Neural crest cell (in vitro differentiated cells): ENCODE results near the gene ANKEF1. TPM values are rescaled to one million over a fixed set of nuclear protein-coding genes. Genes with fewer than 3 reads are reported as not detected.

ENCODE experiments used
- DNase-seq: peaks from one replicate; pipeline ENCODE4 v3.0.0; 2021; ENCODE audit warnings: low read depth, mixed read lengths, low spot score
- H3K27ac Mint-ChIP-seq: one replicate; pipeline ENCODE4 v1.8.0; 2021; ENCODE audit warnings: mild to moderate bottlenecking, mixed read lengths; ENCODE audit not compliant: unreplicated experiment
- H3K27me3 Mint-ChIP-seq: 2 replicates; pipeline ENCODE4 v1.8.0; 2021; ENCODE audit warnings: low read depth, mild to moderate bottlenecking, mixed read lengths
- H3K36me3 Mint-ChIP-seq: 2 replicates; pipeline ENCODE4 v1.8.0; 2021; ENCODE audit warnings: low read depth, mild to moderate bottlenecking, mixed read lengths
- H3K4me1 Mint-ChIP-seq: 2 replicates; pipeline ENCODE4 v1.8.0; 2021; ENCODE audit warnings: mixed read lengths
- H3K4me3 Mint-ChIP-seq: one replicate; pipeline ENCODE4 v1.8.0; 2021; ENCODE audit warnings: mild to moderate bottlenecking, mixed read lengths
- H3K9me3 Mint-ChIP-seq: 2 replicates; pipeline ENCODE4 v1.8.0; 2021; ENCODE audit warnings: mixed read lengths
- CTCF ChIP-seq: fragments of 200-600 bp; sonication (generic); conservative IDR thresholded peaks from 2 replicates; pipeline ENCODE4 v1.5.0; 2021; ENCODE audit warnings: antibody characterized with exemption, mild to moderate bottlenecking
- total RNA-seq: library from RNA; stranded (reverse); gene quantifications from 2 replicates; pipeline ENCODE4 v1.2.1, GENCODE V29; 2021

ANKEF1 gene
- total RNA-seq, 1 donor from 2014 or later: 3.8 TPM

- TF ChIP-seq CTCF: no peak
- peaks cover 16% of the 10 kb centered on the region for H3K4me1 Mint-ChIP-seq
- no peak overlapping the region for H3K4me3 Mint-ChIP-seq
- H3K9me3 Mint-ChIP-seq: peaks cover 2% of the 10 kb centered on the region
- no peak overlapping the region for H3K27ac Mint-ChIP-seq
- DNase-seq: no peak
- H3K27me3 Mint-ChIP-seq: no peaks in the 10 kb centered on the region
- peaks cover 2% of the 10 kb centered on the region for H3K36me3 Mint-ChIP-seq
Measured at GRCh38 chr20:10105046-10105445, 70.3 kb downstream of the ANKEF1 start.

Other genes with a start within 250 kb of the ANKEF1 start
- gene PAK5, start 195.9 kb upstream of the ANKEF1 start, total RNA-seq: 1.8 and 2.0 TPM in 2 replicates
- gene SNAP25, start 183.8 kb downstream of the ANKEF1 start, total RNA-seq: 9.2 and 9.8 TPM in 2 replicates